ENCODE measurements around the gene GRM1. TPM values are rescaled to one million over a fixed set of nuclear protein-coding genes. Genes with fewer than 3 reads are reported as not detected.

Gene GRM1
- total and polyA plus RNA-seq, 2 experiments from 2014 or later, result 0.29 to 0.63 TPM

DNA sequence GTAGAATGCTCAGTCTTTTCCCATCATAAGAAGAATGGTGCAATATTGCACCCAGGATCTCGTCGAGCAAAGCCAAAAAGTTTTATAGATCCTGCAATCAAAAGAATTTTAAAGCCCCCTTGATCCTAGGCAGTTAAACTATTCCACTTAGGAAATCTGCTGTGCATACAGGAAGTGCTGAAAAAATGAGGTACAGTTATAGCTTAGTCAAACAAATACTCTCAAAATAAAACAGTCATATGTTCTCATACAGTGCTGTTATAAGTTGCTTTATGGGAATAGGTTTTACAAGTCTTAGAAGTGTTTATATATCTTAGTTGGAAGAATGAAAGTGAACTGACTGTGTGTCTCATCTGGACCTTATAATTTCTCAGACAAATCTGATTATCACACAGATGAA, 282.2 kb downstream of the GRM1 start (continued):
- TF ChIP-seq, protein P1, sequence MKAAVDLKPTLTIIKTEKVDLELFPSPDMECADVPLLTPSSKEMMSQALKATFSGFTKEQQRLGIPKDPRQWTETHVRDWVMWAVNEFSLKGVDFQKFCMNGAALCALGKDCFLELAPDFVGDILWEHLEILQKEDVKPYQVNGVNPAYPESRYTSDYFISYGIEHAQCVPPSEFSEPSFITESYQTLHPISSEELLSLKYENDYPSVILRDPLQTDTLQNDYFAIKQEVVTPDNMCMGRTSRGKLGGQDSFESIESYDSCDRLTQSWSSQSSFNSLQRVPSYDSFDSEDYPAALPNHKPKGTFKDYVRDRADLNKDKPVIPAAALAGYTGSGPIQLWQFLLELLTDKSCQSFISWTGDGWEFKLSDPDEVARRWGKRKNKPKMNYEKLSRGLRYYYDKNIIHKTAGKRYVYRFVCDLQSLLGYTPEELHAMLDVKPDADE (IDR thresholded peaks at IDR 0.05), result no peak
- no peak for TF ChIP-seq CREB1 (CRISPR knock-in tag; IDR thresholded peaks at IDR 0.05; ENCODE audit: low read depth)
- TF ChIP-seq POLR2AphosphoS5 (IDR thresholded peaks at IDR 0.05; ENCODE audit: low read depth), result no peak
- TF ChIP-seq STAT1 (IDR thresholded peaks at IDR 0.05; ENCODE audit: unreplicated experiment), result no peak

DNA sequence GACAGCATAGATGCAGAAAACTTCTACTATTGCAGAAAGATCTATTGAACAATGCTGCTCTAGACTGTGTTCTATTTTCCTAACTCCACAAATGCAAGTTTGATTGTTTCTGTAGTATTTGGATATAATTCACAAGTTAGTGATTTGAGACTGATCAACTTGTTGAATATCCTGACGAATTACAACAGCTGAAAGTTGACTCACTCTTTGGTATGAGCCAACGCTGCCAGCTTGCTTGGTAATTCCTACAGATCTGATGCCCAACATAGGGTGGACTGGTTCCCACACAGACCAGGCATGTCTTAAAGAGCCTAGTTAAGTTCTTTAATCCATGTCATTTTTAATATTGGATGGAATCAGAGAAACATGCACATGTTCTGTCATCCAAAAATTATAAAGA, 283.7 kb downstream of the GRM1 start:
- H3K27ac Mint-ChIP-seq, result no peak overlapping the region
- no peak for DNase-seq (ENCODE audit: low spot score)
- H2AFZ ChIP-seq, result no peak overlapping the region
- H3K36me3 ChIP-seq (ENCODE audit: insufficient read depth), result no peaks in the 10 kb centered on the region
- no peaks in the 10 kb centered on the region for H3K9me2 ChIP-seq (ENCODE audit: insufficient read depth)
- H3K27ac ChIP-seq (ENCODE audit: low read depth), result no peak overlapping the region
- ATAC-seq, result no peak
- H3K4me3 Mint-ChIP-seq, result no peak overlapping the region
- no peaks in the 10 kb centered on the region for H3K4me1 ChIP-seq (ENCODE audit: insufficient read depth)
- no peaks in the 10 kb centered on the region for H3K4me1 Mint-ChIP-seq
- no peaks in the 10 kb centered on the region for H3F3A ChIP-seq (replicated peaks; ENCODE audit: low read depth)
- H3K79me2 ChIP-seq (replicated peaks; ENCODE audit: insufficient read depth), result no peaks in the 10 kb centered on the region
- H3K36me3 Mint-ChIP-seq (ENCODE audit: low read depth), result no peaks in the 10 kb centered on the region
- H3K27me3 ChIP-seq (ENCODE audit: insufficient read depth), result no peaks in the 10 kb centered on the region
- H3K27me3 Mint-ChIP-seq (ENCODE audit: insufficient read depth, low read depth, poor library complexity), result no peaks in the 10 kb centered on the region
- no peak overlapping the region for H3K4me2 ChIP-seq
- H4K20me1 ChIP-seq (replicated peaks; ENCODE audit: insufficient read depth), result no peaks in the 10 kb centered on the region
- H3K4me3 ChIP-seq, result no peak overlapping the region
- no peaks in the 10 kb centered on the region; the same call in 2 of the 3 replicates for H3K9me3 Mint-ChIP-seq
- TF ChIP-seq CREB1 (CRISPR knock-in tag; IDR thresholded peaks at IDR 0.05; ENCODE audit: low read depth), result no peak
- no peak for TF ChIP-seq EZH2 (IDR thresholded peaks at IDR 0.05; ENCODE audit: low read depth, unreplicated experiment)
- TF ChIP-seq ZNF114 (CRISPR knock-in tag; IDR thresholded peaks at IDR 0.05), result no peak
- no peak for TF ChIP-seq NANOG (IDR thresholded peaks at IDR 0.05; ENCODE audit: borderline replicate concordance)
- TF ChIP-seq STAT1 (IDR thresholded peaks at IDR 0.05; ENCODE audit: unreplicated experiment), result no peak
- TF ChIP-seq, protein P1 (IDR thresholded peaks at IDR 0.05), result no peak
- TF ChIP-seq REST (IDR thresholded peaks at IDR 0.05; ENCODE audit: unreplicated experiment), result no peak
- TF ChIP-seq JUNB (IDR thresholded peaks at IDR 0.05; ENCODE audit: unreplicated experiment), result no peak
- TF ChIP-seq ZNF462 (CRISPR knock-in tag; IDR thresholded peaks at IDR 0.05), result no peak
- TF ChIP-seq CTCF (conservative IDR thresholded peaks at IDR 0.05; ENCODE audit: low read depth in 2 of 2), result no peak
- TF ChIP-seq EZH2phosphoT487 (IDR thresholded peaks at IDR 0.05; ENCODE audit: unreplicated experiment), result no peak
